Psoas muscle (tissue), 8 donors: ENCODE data around the gene TMED5. TPM values are rescaled to one million over a fixed set of nuclear protein-coding genes. Genes with fewer than 3 reads are reported as not detected.
"Not testable (repeated sequence)": the region's sequence is repeated elsewhere in the genome, so short reads cannot be mapped to it uniquely, and the experiment has no call there.

Source experiments
- ATAC-seq, 4 donors: fragments of 200-7000 bp; cut with Tn5 transposase; one replicate each; pipeline ENCODE4 v1.9.1; 2020; ENCODE audit warnings: moderate library complexity in 3 of 4, mild to moderate bottlenecking in 2 of 4
- DNase-seq, 2 donors: peaks; one replicate each; pipeline ENCODE4 v3.0.0-alpha.2; 2020
- H3K27ac ChIP-seq: fragments of 200-600 bp; one replicate; pipeline ENCODE4 v1.8.0; 2022
- H3K27me3 ChIP-seq, 3 donors: fragments of 200-600 bp in 1 of 3; one replicate each; pipeline versions ENCODE4 v1.6.1 to v1.8.0; 2013 to 2022; ENCODE audit warnings: low read length in 2 of 3, mild to moderate bottlenecking in 2 of 3, moderate library complexity in 1 of 3; ENCODE audit not compliant: insufficient read depth in 3 of 3
- H3K36me3 ChIP-seq, 2 donors: fragments of 200-600 bp in 1 of 2; one replicate each; pipeline versions ENCODE4 v1.6.1 to v1.8.0; 2013 to 2022; ENCODE audit warnings: low read depth in 1 of 2, mild to moderate bottlenecking in 1 of 2, moderate library complexity in 1 of 2; ENCODE audit not compliant: insufficient read depth in 1 of 2
- H3K4me1 ChIP-seq: fragments of 200-600 bp; one replicate; pipeline ENCODE4 v1.8.0; 2022
- H3K4me3 ChIP-seq: fragments of 200-600 bp; one replicate; pipeline ENCODE4 v1.8.0; 2022; ENCODE audit warnings: mild to moderate bottlenecking
- H3K9me3 ChIP-seq: fragments of 200-600 bp; one replicate; pipeline ENCODE4 v1.8.0; 2022
- WGBS, 3 donors: extraction: QIAGEN DNeasy Blood & Tissue Kit; methylation state at CpG; one replicate each; pipeline versions ENCODE4 v1.1.6 to v1.1.7; 2013; 5-methylcytosine and 5-hydroxymethylcytosine counted together
- intact Hi-C, 2 donors: fragments of 100-400 bp; cut with DNase I; formaldehyde crosslinking; loops; one replicate each; pipeline versions ENCODE4 v1.11.0 to v1.14.2; 2022
- polyA plus RNA-seq, 3 donors: library from polyadenylated mRNA; stranded (reverse); fragments of 200-250 nt; gene quantifications; one replicate each; pipeline ENCODE4 v1.2.3, GENCODE V29; 2013
- total RNA-seq, 4 donors: library from RNA; stranded (reverse); fragmentation: NEBNext Ultra II Directional in 2 of 4; extraction: Animal tissue kit (Norgen Biotek cat#: 25700) in 2 of 4; gene quantifications; one replicate each; pipeline versions ENCODE4 v1.2.1 to v1.2.4, GENCODE V29; 2021 to 2023
- TF ChIP-seq, protein P1 (sequence below): fragments of 200-600 bp; IDR thresholded peaks from one replicate; pipeline ENCODE4 v1.8.0; 2022; ENCODE audit warnings: antibody characterized with exemption
- donor health status: healthy with polysubstance abuse.
- donor health status: DM: no; HTN: no; CAD: no; lungs with moderate emphysema.
- donor health status: Bipolar disorder and iron deficiency.
- donor health status: healthy.
- donor health status: DM: yes; HTN: yes; CAD: no.
- donor health status: DM: no; HTN: no; CAD: no.
- donor health status: DM: no; HTN: no; CAD: no.
- donor health status: DM: yes; HTN: yes; CAD: no.

Gene TMED5
- total and polyA plus RNA-seq, 7 donors, result 37.9 to 92.2 (median 65.6) TPM

DNA sequence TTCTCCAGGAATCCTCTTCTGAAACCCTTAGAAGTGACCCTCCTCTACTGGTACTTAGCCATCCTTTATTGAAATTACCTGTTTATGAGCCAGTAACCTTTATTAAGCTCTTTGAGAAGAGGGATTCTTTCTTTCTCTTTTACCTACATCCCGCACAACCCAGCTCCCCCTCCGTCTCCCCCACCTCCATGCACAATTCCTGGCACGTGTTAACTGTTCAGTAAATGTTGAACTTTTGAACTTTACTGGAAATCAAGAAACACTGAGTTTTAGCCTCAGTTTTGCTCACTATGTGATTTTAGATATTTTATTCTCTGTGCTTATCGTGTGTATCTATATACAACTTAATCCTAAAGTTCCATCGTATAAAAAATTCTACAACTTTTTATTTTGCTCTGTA lies 1.8 kb downstream of the TMED5 start:
- DNase-seq, result no peak
- Histone ChIP-seq H3K27me3 (no peaks in the 10 kb centered on the region), H3K36me3 (peaks cover 0 to 18% of the 10 kb centered on the region in 2 donors), H3K4me1 (peaks cover 25% of the 10 kb centered on the region), H3K27ac (peak overlapping the region; percentile 99), H3K4me3 (peak overlapping the region; percentile 85), H3K9me3 (no peaks in the 10 kb centered on the region)
- WGBS, 3 donors, result 33 to 35% (median 35%) methylated on average over 5 of the region's 5 CpGs
- no peak for ATAC-seq
- TF ChIP-seq, protein P1, sequence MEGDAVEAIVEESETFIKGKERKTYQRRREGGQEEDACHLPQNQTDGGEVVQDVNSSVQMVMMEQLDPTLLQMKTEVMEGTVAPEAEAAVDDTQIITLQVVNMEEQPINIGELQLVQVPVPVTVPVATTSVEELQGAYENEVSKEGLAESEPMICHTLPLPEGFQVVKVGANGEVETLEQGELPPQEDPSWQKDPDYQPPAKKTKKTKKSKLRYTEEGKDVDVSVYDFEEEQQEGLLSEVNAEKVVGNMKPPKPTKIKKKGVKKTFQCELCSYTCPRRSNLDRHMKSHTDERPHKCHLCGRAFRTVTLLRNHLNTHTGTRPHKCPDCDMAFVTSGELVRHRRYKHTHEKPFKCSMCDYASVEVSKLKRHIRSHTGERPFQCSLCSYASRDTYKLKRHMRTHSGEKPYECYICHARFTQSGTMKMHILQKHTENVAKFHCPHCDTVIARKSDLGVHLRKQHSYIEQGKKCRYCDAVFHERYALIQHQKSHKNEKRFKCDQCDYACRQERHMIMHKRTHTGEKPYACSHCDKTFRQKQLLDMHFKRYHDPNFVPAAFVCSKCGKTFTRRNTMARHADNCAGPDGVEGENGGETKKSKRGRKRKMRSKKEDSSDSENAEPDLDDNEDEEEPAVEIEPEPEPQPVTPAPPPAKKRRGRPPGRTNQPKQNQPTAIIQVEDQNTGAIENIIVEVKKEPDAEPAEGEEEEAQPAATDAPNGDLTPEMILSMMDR, result no peak
- intact Hi-C loops, result loop anchor here in 1 of 2 donors (1.0 to 5.0 kb wide), 2 partner anchors 49 to 101 kb away; partner anchors contain the start of gene MTF2

DNA sequence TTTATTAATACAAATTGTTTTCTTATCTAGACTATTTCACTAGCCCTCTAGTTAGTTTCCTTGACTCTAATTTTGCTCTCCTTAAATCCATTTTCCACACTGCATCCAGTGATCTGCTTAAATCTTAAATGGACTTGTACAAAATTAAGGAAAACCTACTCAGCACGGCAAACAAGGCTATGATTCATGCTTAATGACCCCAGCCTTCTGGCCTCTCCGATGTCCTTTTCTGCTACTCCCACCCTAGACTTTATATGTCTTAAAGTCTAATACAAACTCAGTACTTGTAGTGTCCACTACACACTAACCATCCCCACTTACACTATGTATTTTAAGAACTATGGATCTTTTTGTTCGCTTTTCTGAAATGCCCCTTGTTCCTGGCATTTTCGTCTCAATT lies 2.2 kb downstream of the TMED5 start:
- peaks cover 0 to 18% of the 10 kb centered on the region in 2 donors for H3K36me3 ChIP-seq
- ATAC-seq (no peak), DNase-seq (no peak)
- H3K9me3 ChIP-seq, result no peaks in the 10 kb centered on the region
- peaks cover 29% of the 10 kb centered on the region for H3K4me1 ChIP-seq
- peak overlapping the region; percentile 24 for H3K27ac ChIP-seq
- TF ChIP-seq, protein P1, result no peak
- peak overlapping the region; percentile 85 for H3K4me3 ChIP-seq
- H3K27me3 ChIP-seq, result no peaks in the 10 kb centered on the region
- 33 to 40% (median 40%) methylated on average over 4 of the region's 4 CpGs for WGBS, 3 donors
- intact Hi-C loops, result loop anchor here in 1 of 2 donors (1.0 to 5.0 kb wide), 2 partner anchors 49 to 101 kb away; partner anchors contain the start of gene MTF2

DNA sequence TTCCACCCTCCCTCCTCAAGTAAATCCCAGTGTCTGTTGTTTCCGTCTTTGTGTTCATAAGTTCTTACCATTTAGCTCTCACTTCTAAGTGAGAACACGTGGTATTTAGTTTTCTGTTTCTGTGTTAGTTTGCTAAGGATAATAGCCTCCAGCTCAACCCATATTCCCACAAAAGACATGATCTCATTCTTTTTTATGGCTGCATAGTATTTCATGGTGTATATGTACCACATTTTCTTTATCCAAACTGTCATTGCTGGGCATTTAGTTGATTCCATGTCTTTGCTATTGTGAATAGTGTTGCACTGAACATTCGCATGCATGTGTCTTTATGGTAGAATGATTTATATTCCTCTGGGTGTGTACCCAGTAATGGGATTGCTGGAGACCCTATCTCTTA lies 5.6 kb downstream of the TMED5 start:
- intact Hi-C loops, result loop anchor here in 1 of 2 donors (5.0 kb wide), 1 partner anchor 97 kb away; the partner anchor contains the start of gene MTF2
- DNase-seq, H3K4me3 ChIP-seq, H3K9me3 ChIP-seq, ATAC-seq, H3K27me3 ChIP-seq, H3K27ac ChIP-seq: not testable (repeated sequence)
- peaks cover 35% of the 10 kb centered on the region for H3K4me1 ChIP-seq
- WGBS, 3 donors, result 98 to 100% (median 98%) methylated on average over 3 of the region's 3 CpGs
- peaks cover 0 to 18% of the 10 kb centered on the region in 2 donors for H3K36me3 ChIP-seq

DNA sequence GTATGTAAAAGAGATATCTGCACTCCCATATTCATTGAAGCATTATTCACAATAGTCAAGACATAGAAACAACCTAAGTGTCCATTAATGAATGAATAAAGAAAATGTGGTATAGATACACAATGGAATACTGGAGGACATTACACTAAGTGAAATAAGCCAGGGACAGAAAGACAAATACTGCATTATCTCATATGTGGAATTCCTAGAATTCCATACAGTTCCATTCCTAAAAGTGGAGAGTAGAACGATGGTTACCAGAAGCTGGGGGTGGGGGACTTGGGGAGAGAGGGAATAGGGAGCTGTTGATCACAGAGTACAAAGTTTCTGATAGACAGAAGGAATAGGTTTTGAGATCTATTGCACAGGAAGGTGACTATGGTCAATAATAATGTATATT lies 7.4 kb downstream of the TMED5 start:
- intact Hi-C loops, result no loop called here
- DNase-seq (no peak), ATAC-seq (no peak)
- TF ChIP-seq, protein P1, result no peak
- WGBS, 3 donors, result 19 to 38% (median 20%) methylated on average over 1 of the region's 1 CpG
- Histone ChIP-seq H3K9me3 (no peaks in the 10 kb centered on the region), H3K27ac (no peak overlapping the region), H3K4me1 (peaks cover 25% of the 10 kb centered on the region), H3K36me3 (peaks cover 0 to 18% of the 10 kb centered on the region in 2 donors), H3K27me3 (no peaks in the 10 kb centered on the region), H3K4me3 (no peak overlapping the region)

DNA sequence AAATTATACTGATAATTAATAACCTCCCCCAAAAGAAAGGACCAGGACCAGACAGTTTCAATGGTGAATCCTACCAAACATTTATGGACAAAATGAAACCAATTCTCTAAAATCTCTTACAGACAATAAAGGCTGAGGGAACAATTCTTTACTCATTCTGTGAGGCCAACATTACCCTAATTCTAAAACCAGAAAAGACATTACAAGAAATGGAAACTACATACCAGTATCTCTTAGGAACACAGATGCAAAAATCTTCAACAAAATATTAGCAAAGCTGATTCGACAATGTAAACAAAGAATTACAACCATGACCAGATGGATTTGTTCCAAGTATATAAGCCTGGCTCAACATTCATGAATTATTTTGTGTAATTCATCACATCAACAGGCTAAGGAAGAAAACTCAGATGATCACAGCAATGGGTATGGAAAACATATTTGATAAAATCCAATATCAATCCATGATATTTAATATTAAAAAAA lies 8.6 kb downstream of the TMED5 start:
- WGBS, 3 donors, result 44 to 57% (median 48%) methylated on average over 1 of the region's 1 CpG
- intact Hi-C loops, result no loop called here

DNA sequence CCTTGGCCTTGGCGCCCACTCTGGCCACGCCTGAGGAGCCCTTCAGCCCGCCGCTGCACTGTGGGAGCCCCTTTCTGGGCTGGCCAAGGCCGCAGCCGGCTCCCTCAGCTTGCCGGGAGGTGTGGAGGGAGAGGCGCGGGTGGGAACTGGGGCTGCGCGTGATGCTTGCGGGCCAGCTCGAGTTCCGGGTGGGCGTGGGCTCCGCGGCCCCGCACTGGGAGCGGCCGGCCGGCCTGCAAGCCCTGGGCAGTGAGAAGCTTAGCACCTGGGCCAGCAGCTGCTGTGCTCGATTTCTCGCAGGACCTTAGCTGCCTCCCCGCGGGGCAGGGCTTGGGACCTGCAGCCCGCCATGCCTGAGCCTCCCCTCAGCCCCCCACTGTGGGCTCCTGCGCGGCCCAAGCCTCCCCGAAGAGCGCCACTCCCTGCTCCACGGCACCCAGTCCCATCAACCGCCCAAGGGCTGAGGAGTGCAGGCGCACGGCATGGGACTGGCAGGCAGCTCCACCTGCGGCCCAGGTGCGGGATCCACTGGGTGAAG lies 10.0 kb downstream of the TMED5 start:
- H3K27ac ChIP-seq, DNase-seq, H3K9me3 ChIP-seq, H3K4me3 ChIP-seq, intact Hi-C loops, ATAC-seq, H3K27me3 ChIP-seq: not testable (repeated sequence)
- Histone ChIP-seq H3K4me1 (peaks cover 15% of the 10 kb centered on the region), H3K36me3 (peaks cover 0 to 15% of the 10 kb centered on the region in 2 donors)
- WGBS, 3 donors, result 98 to 99% (median 98%) methylated on average over 30 to 36 of the region's 36 CpGs

More for the DNA sequence above, 8.6 kb downstream of the TMED5 start:
- H3K27me3 ChIP-seq, result no peaks in the 10 kb centered on the region
- peaks cover 14% of the 10 kb centered on the region for H3K4me1 ChIP-seq
- DNase-seq (no peak), ATAC-seq (no peak)
- H3K9me3 ChIP-seq, result peaks cover 3% of the 10 kb centered on the region
- TF ChIP-seq, protein P1, result no peak
- H3K4me3 ChIP-seq, result no peak overlapping the region
- H3K27ac ChIP-seq, result no peak overlapping the region
- peaks cover 0 to 18% of the 10 kb centered on the region in 2 donors for H3K36me3 ChIP-seq
